ENCODE results near the gene RAC2.

RAC2 gene

DNA sequence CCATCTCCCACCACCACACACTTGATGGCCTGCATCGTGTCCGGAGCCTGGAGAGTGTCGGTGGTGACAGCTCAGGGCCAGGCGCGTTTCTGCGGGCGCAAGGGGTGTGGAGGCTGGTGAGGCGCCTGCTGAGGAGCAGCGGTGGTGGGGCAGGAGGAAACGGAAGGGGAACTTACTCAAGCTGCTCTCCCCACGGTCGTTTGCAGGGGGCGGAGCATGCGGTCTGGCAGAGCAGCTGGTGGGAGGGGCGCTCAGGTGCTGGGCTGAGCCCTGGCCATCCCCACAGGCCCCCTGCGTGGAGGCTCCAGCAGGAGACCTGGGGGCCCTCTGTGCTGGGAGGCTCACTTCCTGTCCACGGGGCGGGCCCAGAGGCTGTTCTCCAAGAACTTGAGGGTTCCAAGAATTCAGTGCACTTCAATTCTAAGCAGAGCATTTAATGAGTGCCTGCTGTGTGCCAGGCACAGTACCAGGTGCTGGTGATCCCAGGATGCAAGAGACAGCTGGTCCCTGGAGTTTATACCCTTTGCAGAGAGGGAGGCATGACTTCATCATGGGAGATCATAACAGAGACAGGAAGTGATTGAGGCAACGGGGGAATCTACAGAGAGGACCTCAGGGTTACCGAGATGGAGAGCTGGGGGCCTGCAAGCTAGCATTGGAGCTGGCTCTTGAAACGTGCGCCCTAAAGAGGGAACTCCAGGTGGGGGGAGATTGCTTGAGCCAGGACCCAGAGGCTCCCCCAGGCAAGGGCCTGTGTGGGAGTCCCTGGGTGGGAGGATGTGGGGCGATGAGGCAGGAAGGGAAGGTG, at the start of gene RAC2:
Gene RAC2 (minus strand): TSS at position 156 of the 808 bp plus-strand sequence. CDS start 121 bp downstream, at position 35.
- Histone ChIP-seq H3K36me3 (ENCODE audit: control insufficient read depth, insufficient read depth, low read length) (peaks cover 3% of the 10 kb centered on the region), H3K27me3 (ENCODE audit: control insufficient read depth, insufficient read depth, low read length) (peaks cover 6% of the 10 kb centered on the region), H3K27ac (ENCODE audit: low read depth, low read length) (no peak within 1 kb of the TSS), H3K4me1 (ENCODE audit: control insufficient read depth, insufficient read depth, low read length) (no peaks in the 10 kb centered on the region), H3K4me3 (ENCODE audit: low read length) (peak within 1 kb of the TSS; percentile 63), H3K9ac (ENCODE audit: low read length) (peak within 1 kb of the TSS; percentile 53)

DNA sequence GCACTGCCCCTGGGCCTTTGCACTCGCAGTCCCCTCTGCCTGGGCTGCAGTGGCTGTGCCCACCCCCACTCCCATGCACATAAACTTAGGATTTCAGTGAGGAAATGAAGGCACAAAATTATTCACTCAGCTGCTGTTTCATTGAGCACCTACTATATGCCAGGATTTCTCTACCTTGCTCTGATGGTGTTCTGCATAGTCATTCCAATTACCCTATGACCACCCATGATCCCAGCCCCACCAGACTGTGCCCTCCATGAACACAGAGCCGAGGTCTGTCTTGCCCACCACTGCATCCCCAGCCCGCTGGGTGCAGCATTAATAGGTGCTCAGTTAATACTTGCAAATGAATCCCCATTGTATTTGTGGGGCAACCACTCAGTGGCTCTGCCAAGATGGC, 49.1 kb upstream of the RAC2 start:
- H3K27me3 ChIP-seq (ENCODE audit: control insufficient read depth, insufficient read depth, low read length), result peaks cover 5% of the 10 kb centered on the region
- no peaks in the 10 kb centered on the region for H3K4me1 ChIP-seq (ENCODE audit: control insufficient read depth, insufficient read depth, low read length)
- H3K27ac ChIP-seq (ENCODE audit: low read depth, low read length), result no peak overlapping the region
- H3K36me3 ChIP-seq (ENCODE audit: control insufficient read depth, insufficient read depth, low read length), result peaks cover 2% of the 10 kb centered on the region
- H3K4me3 ChIP-seq (ENCODE audit: low read length), result no peak overlapping the region
- no peak overlapping the region for H3K9ac ChIP-seq (ENCODE audit: low read length)

DNA sequence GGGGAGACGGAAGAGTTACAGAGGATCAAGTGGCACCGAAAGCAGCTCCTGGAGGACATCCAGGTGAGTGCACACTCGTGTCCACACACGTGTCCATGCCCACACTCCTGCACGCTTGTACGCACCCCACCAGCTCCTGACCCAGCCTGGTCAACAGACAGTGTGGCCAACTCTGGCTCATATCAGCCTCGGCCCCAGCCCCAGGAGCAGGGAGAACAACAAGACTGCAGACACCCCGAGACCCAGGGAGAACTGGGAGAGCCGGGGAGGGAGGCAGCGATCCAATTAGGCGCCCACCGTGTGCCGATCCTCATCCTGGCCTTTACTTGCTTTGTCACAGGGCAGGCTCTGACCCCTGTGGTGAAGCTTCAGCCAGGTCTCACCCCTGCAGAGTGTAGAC, 48.6 kb upstream of the RAC2 start:
- H3K4me1 ChIP-seq (ENCODE audit: control insufficient read depth, insufficient read depth, low read length), result no peaks in the 10 kb centered on the region
- peaks cover 2% of the 10 kb centered on the region for H3K36me3 ChIP-seq (ENCODE audit: control insufficient read depth, insufficient read depth, low read length)

DNA sequence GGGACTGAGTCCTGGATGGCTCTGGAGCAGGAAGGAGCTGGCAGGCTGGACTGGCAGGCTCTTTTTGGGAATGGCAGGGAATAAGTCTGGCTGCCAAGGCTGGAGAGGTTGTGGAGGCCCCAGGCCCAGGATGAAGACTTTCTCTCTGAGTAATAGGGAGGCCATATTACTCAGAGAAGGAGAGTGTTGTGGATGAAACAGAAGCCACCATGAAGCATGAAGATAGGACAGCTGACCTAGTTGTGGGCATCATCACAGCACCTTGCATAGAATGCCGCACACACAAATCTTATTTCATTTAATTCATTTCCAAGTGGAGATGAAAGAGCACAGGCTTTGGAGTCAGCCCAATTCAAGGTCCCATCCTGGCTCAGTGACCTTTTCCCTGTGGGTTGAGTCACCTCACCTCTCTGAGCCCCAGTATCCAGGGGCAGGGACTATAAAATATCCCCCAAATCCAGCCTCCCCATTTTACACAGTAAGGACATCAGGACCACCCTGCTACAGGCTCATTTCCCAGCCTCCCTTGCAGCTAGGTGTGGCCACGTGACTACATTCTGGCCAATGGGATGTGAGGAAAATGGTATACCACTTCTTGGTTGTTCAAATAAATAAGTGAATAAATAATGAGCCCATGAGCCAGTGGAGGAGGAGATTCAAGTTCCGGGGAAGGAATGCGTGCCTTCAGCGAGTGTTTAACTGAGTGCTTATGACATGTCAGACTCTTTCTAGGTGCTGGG, 47.7 kb upstream of the RAC2 start:
- no peak overlapping the region for H3K4me3 ChIP-seq (ENCODE audit: low read length)
- H3K27me3 ChIP-seq (ENCODE audit: control insufficient read depth, insufficient read depth, low read length), result peaks cover 5% of the 10 kb centered on the region
- H3K4me1 ChIP-seq (ENCODE audit: control insufficient read depth, insufficient read depth, low read length), result no peaks in the 10 kb centered on the region

More for the DNA sequence above, 48.6 kb upstream of the RAC2 start:
- Histone ChIP-seq H3K4me3 (ENCODE audit: low read length) (no peak overlapping the region), H3K9ac (ENCODE audit: low read length) (no peak overlapping the region), H3K27ac (ENCODE audit: low read depth, low read length) (no peak overlapping the region), H3K27me3 (ENCODE audit: control insufficient read depth, insufficient read depth, low read length) (peaks cover 5% of the 10 kb centered on the region)

DNA sequence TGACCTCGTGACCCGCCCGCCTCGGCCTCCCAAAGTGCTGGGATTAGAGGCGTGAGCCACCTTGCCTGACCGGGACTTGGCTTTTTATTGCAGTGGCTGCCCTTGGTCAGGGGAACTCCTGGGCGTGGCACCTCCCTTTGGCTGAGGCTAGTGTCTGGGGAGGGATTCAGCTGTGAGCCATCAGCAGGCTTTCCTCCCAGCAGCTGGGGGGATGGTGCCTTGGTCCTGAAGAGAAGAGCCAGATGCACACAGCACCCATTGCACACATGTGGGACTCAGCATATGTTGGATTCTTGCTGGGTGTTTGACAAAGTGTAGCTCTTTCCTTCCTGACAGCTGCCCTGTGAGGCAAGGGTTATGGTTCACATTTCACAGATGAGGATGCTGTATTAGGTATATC, 46.7 kb upstream of the RAC2 start:
- H3K4me1 ChIP-seq (ENCODE audit: control insufficient read depth, insufficient read depth, low read length), result no peaks in the 10 kb centered on the region
- H3K27ac ChIP-seq (ENCODE audit: low read depth, low read length), result no peak overlapping the region
- no peak overlapping the region for H3K4me3 ChIP-seq (ENCODE audit: low read length)
- H3K36me3 ChIP-seq (ENCODE audit: control insufficient read depth, insufficient read depth, low read length), result no peaks in the 10 kb centered on the region
- H3K27me3 ChIP-seq (ENCODE audit: control insufficient read depth, insufficient read depth, low read length), result peaks cover 5% of the 10 kb centered on the region
- H3K9ac ChIP-seq (ENCODE audit: low read length), result no peak overlapping the region

More for the DNA sequence above, 47.7 kb upstream of the RAC2 start:
- no peak overlapping the region for H3K27ac ChIP-seq (ENCODE audit: low read depth, low read length)
- no peak overlapping the region for H3K9ac ChIP-seq (ENCODE audit: low read length)
- peaks cover 2% of the 10 kb centered on the region for H3K36me3 ChIP-seq (ENCODE audit: control insufficient read depth, insufficient read depth, low read length)

DNA sequence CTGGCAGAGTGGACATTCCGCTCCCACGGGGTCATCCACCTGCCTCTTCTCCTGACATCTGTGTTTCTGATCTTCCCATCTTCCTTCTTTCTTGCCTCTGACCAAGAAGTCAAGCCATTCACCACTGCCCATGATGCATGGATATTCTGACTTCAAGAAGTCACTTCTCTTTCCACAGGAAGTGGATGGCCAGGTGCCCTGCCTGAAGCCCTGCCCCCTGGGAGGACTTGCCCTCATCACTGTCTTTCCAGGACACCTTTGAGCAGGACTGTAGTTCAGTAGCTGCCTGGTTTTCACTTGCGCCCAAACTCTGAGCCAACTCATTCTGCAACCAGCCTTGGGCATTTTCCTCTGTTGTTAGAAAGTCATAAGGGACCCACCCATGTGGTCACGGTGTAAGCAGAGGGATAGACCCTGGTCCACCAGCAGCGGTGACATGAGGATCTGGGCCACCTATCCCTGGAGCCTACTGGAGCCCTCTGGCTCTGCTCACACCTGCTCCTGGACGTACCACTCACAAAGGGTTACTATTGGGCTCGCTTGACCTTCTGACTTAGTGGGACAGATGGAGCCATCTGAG, 45.2 kb upstream of the RAC2 start:
- Histone ChIP-seq H3K36me3 (ENCODE audit: control insufficient read depth, insufficient read depth, low read length) (no peaks in the 10 kb centered on the region), H3K27me3 (ENCODE audit: control insufficient read depth, insufficient read depth, low read length) (peaks cover 5% of the 10 kb centered on the region), H3K4me1 (ENCODE audit: control insufficient read depth, insufficient read depth, low read length) (no peaks in the 10 kb centered on the region)

DNA sequence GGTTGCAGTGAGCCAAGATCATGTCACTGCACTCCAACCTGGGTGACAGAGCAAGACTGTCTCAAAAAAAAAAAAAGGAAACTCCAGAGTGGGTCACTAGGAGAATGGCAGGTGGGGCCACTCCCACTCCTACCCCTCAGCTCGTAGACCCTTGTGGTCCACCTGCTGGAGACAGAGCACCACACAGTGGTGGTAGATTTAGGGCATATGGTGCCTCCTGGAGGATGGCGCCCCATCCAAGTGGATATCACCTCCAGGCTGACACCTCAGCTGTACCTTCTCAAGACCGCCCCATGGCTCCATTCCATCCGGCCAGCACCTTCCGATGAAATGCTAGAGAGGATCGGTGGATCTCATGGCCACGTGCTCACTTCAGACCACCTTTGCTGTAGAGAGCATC, 44.5 kb upstream of the RAC2 start:
- H3K9ac ChIP-seq (ENCODE audit: low read length), result no peak overlapping the region
- no peak overlapping the region for H3K27ac ChIP-seq (ENCODE audit: low read depth, low read length)
- no peaks in the 10 kb centered on the region for H3K4me1 ChIP-seq (ENCODE audit: control insufficient read depth, insufficient read depth, low read length)
- H3K27me3 ChIP-seq (ENCODE audit: control insufficient read depth, insufficient read depth, low read length), result peaks cover 5% of the 10 kb centered on the region
- no peaks in the 10 kb centered on the region for H3K36me3 ChIP-seq (ENCODE audit: control insufficient read depth, insufficient read depth, low read length)
- no peak overlapping the region for H3K4me3 ChIP-seq (ENCODE audit: low read length)

More for the DNA sequence above, 45.2 kb upstream of the RAC2 start:
- no peak overlapping the region for H3K9ac ChIP-seq (ENCODE audit: low read length)
- H3K27ac ChIP-seq (ENCODE audit: low read depth, low read length), result no peak overlapping the region
- H3K4me3 ChIP-seq (ENCODE audit: low read length), result no peak overlapping the region

DNA sequence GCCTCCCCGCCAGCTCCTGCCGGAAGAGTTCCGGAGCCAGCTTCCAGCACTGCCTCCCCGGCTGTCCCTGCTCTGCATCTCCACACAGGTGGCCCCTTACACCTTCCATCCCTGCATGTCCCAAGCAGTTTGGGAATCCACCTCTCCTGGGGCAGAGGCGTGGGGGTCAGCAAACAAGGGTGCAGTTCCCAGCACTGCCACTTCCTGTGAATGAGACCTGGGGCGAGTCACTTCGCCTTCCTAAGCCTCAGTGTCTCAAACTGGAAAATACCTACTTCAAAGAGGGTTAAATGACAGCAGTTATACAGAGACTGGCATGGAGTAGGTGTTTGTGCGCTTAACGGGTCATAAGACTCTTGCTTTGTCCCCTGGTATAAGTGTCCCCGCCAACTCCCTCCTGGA, 43.5 kb upstream of the RAC2 start:
- Histone ChIP-seq H3K9ac (ENCODE audit: low read length) (no peak overlapping the region), H3K27ac (ENCODE audit: low read depth, low read length) (no peak overlapping the region), H3K36me3 (ENCODE audit: control insufficient read depth, insufficient read depth, low read length) (no peaks in the 10 kb centered on the region), H3K27me3 (ENCODE audit: control insufficient read depth, insufficient read depth, low read length) (peaks cover 4% of the 10 kb centered on the region), H3K4me3 (ENCODE audit: low read length) (no peak overlapping the region), H3K4me1 (ENCODE audit: control insufficient read depth, insufficient read depth, low read length) (no peaks in the 10 kb centered on the region)

DNA sequence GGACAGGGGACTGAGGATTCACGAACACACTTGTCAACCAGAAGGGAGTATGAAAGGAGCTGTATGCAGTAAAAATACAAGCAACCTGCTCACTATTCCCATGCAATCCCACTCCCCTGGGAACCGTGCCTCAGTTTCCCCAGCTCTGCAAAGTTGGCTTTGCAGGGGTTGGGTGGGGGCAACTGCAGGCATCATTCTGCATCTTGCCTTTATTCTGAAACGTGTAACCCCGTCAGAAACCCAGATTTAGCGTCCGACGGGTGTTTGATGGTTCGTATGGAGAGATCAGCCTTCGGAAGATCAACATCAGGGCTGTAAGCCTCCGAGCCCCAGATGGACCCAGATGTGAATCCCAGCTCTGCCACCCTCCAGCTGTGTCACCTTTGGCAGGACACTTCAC, 41.9 kb upstream of the RAC2 start:
- Histone ChIP-seq H3K27ac (ENCODE audit: low read depth, low read length) (no peak overlapping the region), H3K27me3 (ENCODE audit: control insufficient read depth, insufficient read depth, low read length) (peaks cover 3% of the 10 kb centered on the region), H3K4me3 (ENCODE audit: low read length) (no peak overlapping the region), H3K36me3 (ENCODE audit: control insufficient read depth, insufficient read depth, low read length) (no peaks in the 10 kb centered on the region), H3K9ac (ENCODE audit: low read length) (no peak overlapping the region), H3K4me1 (ENCODE audit: control insufficient read depth, insufficient read depth, low read length) (no peaks in the 10 kb centered on the region)

DNA sequence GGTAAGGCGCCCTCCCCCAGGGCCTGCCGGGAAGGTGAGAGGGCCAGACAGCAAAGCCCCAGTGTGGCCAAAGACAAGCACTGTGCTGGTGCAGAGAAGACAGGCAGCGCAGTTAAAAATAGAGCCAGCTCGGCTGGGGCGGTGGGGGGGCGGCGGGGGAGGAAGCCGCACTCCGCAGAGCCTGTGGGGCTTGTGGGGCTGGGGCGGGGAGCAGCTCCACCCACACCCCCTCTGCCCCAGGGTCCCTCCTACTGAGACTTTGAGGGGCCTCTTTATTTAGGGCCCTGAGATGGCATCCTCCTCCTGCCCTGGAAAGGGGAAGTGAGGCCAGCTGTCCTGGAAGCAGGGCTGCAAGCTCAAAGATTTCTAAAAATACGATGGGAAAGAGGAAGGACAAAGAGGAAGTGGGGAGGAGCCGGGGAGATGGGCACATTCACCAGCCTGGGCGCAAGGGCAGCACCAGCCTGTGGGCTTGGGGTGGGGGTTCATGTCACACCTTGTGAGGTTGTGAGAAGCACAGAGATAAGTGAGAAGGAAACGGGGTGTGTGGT, 40.8 kb upstream of the RAC2 start:
- Histone ChIP-seq H3K9ac (ENCODE audit: low read length) (no peak overlapping the region), H3K36me3 (ENCODE audit: control insufficient read depth, insufficient read depth, low read length) (no peaks in the 10 kb centered on the region), H3K4me3 (ENCODE audit: low read length) (peak overlapping the region; percentile 42), H3K27ac (ENCODE audit: low read depth, low read length) (no peak overlapping the region), H3K27me3 (ENCODE audit: control insufficient read depth, insufficient read depth, low read length) (peaks cover 1% of the 10 kb centered on the region), H3K4me1 (ENCODE audit: control insufficient read depth, insufficient read depth, low read length) (no peaks in the 10 kb centered on the region)

DNA sequence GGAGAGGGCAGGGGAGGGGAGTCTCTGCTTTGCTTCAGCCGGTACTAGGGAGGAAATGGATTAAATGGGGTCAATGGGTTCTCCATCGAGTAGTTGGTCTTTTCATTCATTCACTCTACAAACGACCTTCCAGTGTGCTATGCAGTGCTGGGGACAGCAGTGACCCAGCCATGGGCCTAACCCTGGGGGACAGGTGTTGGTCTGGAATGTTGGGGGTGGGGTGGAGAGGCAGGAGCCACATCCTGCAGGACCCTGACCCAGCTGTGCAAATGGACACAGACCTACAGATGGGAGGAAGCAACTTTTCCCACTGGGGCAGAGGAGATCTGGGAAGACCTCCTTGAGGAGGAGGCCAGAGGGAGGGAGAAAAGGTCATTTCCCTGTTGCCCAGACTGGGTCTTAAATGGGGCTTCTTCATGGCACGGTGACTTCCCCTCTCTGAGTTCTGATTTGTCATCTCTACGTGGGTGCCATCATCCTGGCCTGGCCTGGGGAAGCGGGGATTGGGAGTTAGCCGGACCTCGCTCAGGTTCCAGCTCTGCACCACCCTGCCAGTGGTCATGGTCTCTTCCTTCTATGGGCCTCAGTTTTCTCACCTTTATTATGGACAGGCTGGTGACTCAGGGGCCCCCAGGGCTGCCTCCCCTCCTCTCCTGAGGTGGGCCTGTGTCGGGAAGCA, 40.2 kb upstream of the RAC2 start:
- Histone ChIP-seq H3K27ac (ENCODE audit: low read depth, low read length) (no peak overlapping the region), H3K4me1 (ENCODE audit: control insufficient read depth, insufficient read depth, low read length) (no peaks in the 10 kb centered on the region), H3K4me3 (ENCODE audit: low read length) (peak overlapping the region; percentile 42), H3K9ac (ENCODE audit: low read length) (peak overlapping the region; percentile 34), H3K27me3 (ENCODE audit: control insufficient read depth, insufficient read depth, low read length) (no peaks in the 10 kb centered on the region), H3K36me3 (ENCODE audit: control insufficient read depth, insufficient read depth, low read length) (no peaks in the 10 kb centered on the region)
